Mesenteric fat pad (tissue), 1 donor: ENCODE measurements around the gene N4BP2L1. TPM values are rescaled to one million over a fixed set of nuclear protein-coding genes. Genes with fewer than 3 reads are reported as not detected.
A peak's percentile ranks its signal among the peaks of the same experiment; 100 is the strongest.

Source experiments
- DNase-seq: peaks from one replicate; pipeline ENCODE4 v3.0.0-alpha.2; 2020; ENCODE audit warnings: low spot score
- long read RNA-seq: library from polyadenylated mRNA; unstranded; transcript quantifications from one replicate; pipeline ENCODE4 v2.0.0, GENCODE V29; 2020
- total RNA-seq: library from RNA; stranded (reverse); fragmentation: NEBNext Ultra II Directional; extraction: Animal tissue kit (Norgen Biotek cat#: 25700); gene quantifications from one replicate; pipeline ENCODE4 v1.2.1, GENCODE V29; 2021
- donor health status: DM: yes; HTN: yes; CAD: no.

The N4BP2L1 gene
- 10.1 TPM for total RNA-seq
- long read RNA-seq, transcript N4BP2L1-204 (5 exons, 2,994 nt): minor isoform, 5 of 36 reads
- long read RNA-seq, transcript N4BP2L1-206 (2 exons, 1,145 nt): minor isoform, 5 of 36 reads
- long read RNA-seq, transcript N4BP2L1-202 (5 exons, 3,046 nt): major isoform, 19 of 36 reads
- long read RNA-seq, partial matches to known transcripts: 0 of 36 reads
- long read RNA-seq, other reads (novel, unspliced or antisense): 5 of 36 reads

- DNase-seq: peak; percentile 91
Measured at GRCh38 chr13:32427852-32428580, at the start of gene N4BP2L1. Gene N4BP2L1, minus strand, starts transcription at chr13:32428130. Its CDS starts 48 bp downstream, at chr13:32428082.

- no peak for DNase-seq
Measured at GRCh38 chr13:32476892-32477291, 49.0 kb upstream of the N4BP2L1 start.

GRCh38 chr13:32476021-32476731 is 48.2 kb upstream of the N4BP2L1 start:
- DNase-seq: no peak

- no peak for DNase-seq
Measured at GRCh38 chr13:32474999-32475792, 47.3 kb upstream of the N4BP2L1 start.

- DNase-seq: no peak
Measured at GRCh38 chr13:32473650-32474049, 45.7 kb upstream of the N4BP2L1 start.

- DNase-seq: no peak
Measured at GRCh38 chr13:32472194-32472621, 44.3 kb upstream of the N4BP2L1 start.

GRCh38 chr13:32471187-32471922 is 43.4 kb upstream of the N4BP2L1 start:
- DNase-seq: no peak

- DNase-seq: no peak
Measured at GRCh38 chr13:32468502-32469142, 40.7 kb upstream of the N4BP2L1 start.

GRCh38 chr13:32456591-32456990 is 28.7 kb upstream of the N4BP2L1 start:
- no peak for DNase-seq

- DNase-seq: no peak
Measured at GRCh38 chr13:32455594-32455903, 27.6 kb upstream of the N4BP2L1 start.

- no peak for DNase-seq
Measured at GRCh38 chr13:32454886-32455593, 27.1 kb upstream of the N4BP2L1 start.

GRCh38 chr13:32453981-32454380 is 26.1 kb upstream of the N4BP2L1 start:
- DNase-seq: no peak

- no peak for DNase-seq
Measured at GRCh38 chr13:32448972-32449371, 21.0 kb upstream of the N4BP2L1 start.

GRCh38 chr13:32447894-32448623 is 20.1 kb upstream of the N4BP2L1 start:
- no peak for DNase-seq

- DNase-seq: no peak
Measured at GRCh38 chr13:32446773-32447465, 19.0 kb upstream of the N4BP2L1 start.

GRCh38 chr13:32446220-32446619 is 18.3 kb upstream of the N4BP2L1 start:
- no peak for DNase-seq

- no peak for DNase-seq
Measured at GRCh38 chr13:32445461-32445860, 17.5 kb upstream of the N4BP2L1 start.

- DNase-seq: no peak
Measured at GRCh38 chr13:32443111-32443510, 15.2 kb upstream of the N4BP2L1 start.
